OCI-LY3 (cell line): ENCODE measurements around the gene RTP2.

Source experiments
- H2AFZ ChIP-seq: fragments of 200-600, 300-600 bp; shearing (Covaris generic); 2 replicates; pipeline ENCODE4 v1.6.0; 2014; ENCODE audit warnings: antibody characterized with exemption, low read depth, low read length
- H3K27ac ChIP-seq: fragments of 200-600, 300-600 bp; sonication (generic); 2 replicates; pipeline ENCODE4 v1.5.1; 2014; ENCODE audit warnings: mild to moderate bottlenecking, low read length, moderate library complexity, mixed read lengths
- H3K27me3 ChIP-seq: fragments of 200-600, 300-600 bp; sonication (generic); 2 replicates; pipeline ENCODE4 v1.6.1; 2014; ENCODE audit warnings: low read depth, low read length, mixed read lengths
- H3K36me3 ChIP-seq: fragments of 200-600, 300-600 bp; sonication (generic); replicated peaks from 2 replicates; pipeline ENCODE3; 2014; ENCODE audit warnings: low read depth, low read length, mixed read lengths
- H3K4me1 ChIP-seq: fragments of 300-600, 200-600 bp; sonication (generic); 2 replicates; pipeline ENCODE4 v1.6.1; 2014; ENCODE audit warnings: low read length, mixed read lengths
- H3K4me2 ChIP-seq: fragments of 200-600, 300-600 bp; sonication (generic); 2 replicates; pipeline ENCODE4 v1.6.1; 2014; ENCODE audit warnings: low read length, mixed read lengths
- H3K4me3 ChIP-seq: fragments of 300-600, 200-600 bp; sonication (generic); 2 replicates; pipeline ENCODE4 v1.5.1; 2014; ENCODE audit warnings: antibody characterized with exemption, mild to moderate bottlenecking, low read length, moderate library complexity
- H3K79me2 ChIP-seq: fragments of 300-600, 200-600 bp; shearing (Covaris generic); 2 replicates; pipeline ENCODE4 v1.6.1; 2014; ENCODE audit warnings: mild to moderate bottlenecking, low read length, mixed read lengths
- H3K9ac ChIP-seq: fragments of 300-600, 200-600 bp; shearing (Covaris generic); 2 replicates; pipeline ENCODE4 v1.6.0; 2014; ENCODE audit warnings: mild to moderate bottlenecking, low read length, moderate library complexity
- H3K9me3 ChIP-seq: fragments of 200-600, 300-600 bp; shearing (Covaris generic); 2 replicates; pipeline ENCODE4 v1.6.1; 2014; ENCODE audit warnings: low read length, mixed read lengths; ENCODE audit not compliant: insufficient read depth
- H4K20me1 ChIP-seq: fragments of 200-600, 300-600 bp; sonication (generic); 2 replicates; pipeline ENCODE4 v1.6.1; 2016; ENCODE audit warnings: low read length, mixed read lengths; ENCODE audit not compliant: insufficient read depth
- CTCF ChIP-seq: fragments of 200-600, 300-600 bp; sonication (generic); IDR thresholded peaks from 2 replicates; pipeline ENCODE4 v1.5.1; 2014; ENCODE audit warnings: antibody characterized with exemption, low read length, low read depth
- EZH2phosphoT487 ChIP-seq: fragments of 200-600 bp; shearing (Covaris generic); IDR thresholded peaks from 2 replicates; pipeline ENCODE4 v1.6.1; 2018; ENCODE audit warnings: antibody characterized with exemption, mixed run types, low read depth

The RTP2 gene

GRCh38 chr3:187729598-187729997, 27.2 kb upstream of the RTP2 start:
- Histone ChIP-seq H3K79me2 (peaks cover 9% of the 10 kb centered on the region), H3K27ac (no peak overlapping the region), H3K27me3 (no peaks in the 10 kb centered on the region), H3K9me3 (no peaks in the 10 kb centered on the region), H3K4me2 (no peak overlapping the region), H3K4me1 (no peaks in the 10 kb centered on the region), H3K9ac (no peak overlapping the region), H2AFZ (no peak overlapping the region), H3K4me3 (no peak overlapping the region), H3K36me3 (peaks cover 96% of the 10 kb centered on the region), H4K20me1 (peaks cover 92% of the 10 kb centered on the region)
- TF ChIP-seq EZH2phosphoT487 (no peak), CTCF (no peak)

- peaks cover 4% of the 10 kb centered on the region; the same call in 1 of the 2 replicates for H3K79me2 ChIP-seq
- H3K4me2 ChIP-seq: no peak overlapping the region
- no peak overlapping the region for H2AFZ ChIP-seq
- H3K4me1 ChIP-seq: no peaks in the 10 kb centered on the region
- H3K9ac ChIP-seq: no peak overlapping the region
- peaks cover 96% of the 10 kb centered on the region for H3K36me3 ChIP-seq
- no peak overlapping the region for H3K27ac ChIP-seq
- peaks cover 92% of the 10 kb centered on the region for H4K20me1 ChIP-seq
- no peak for TF ChIP-seq EZH2phosphoT487
- TF ChIP-seq CTCF: no peak
- H3K27me3 ChIP-seq: no peaks in the 10 kb centered on the region
- no peak overlapping the region for H3K4me3 ChIP-seq
- no peaks in the 10 kb centered on the region for H3K9me3 ChIP-seq
These were observed 26.7 kb upstream of the RTP2 start for GRCh38 chr3:187728940-187729583.

GRCh38 chr3:187728248-187728647, 25.9 kb upstream of the RTP2 start:
- no peak overlapping the region for H3K4me3 ChIP-seq
- no peaks in the 10 kb centered on the region for H3K27me3 ChIP-seq
- peaks cover 1% of the 10 kb centered on the region; the same call in 1 of the 2 replicates for H3K79me2 ChIP-seq
- no peaks in the 10 kb centered on the region for H3K4me1 ChIP-seq
- H3K9me3 ChIP-seq: no peaks in the 10 kb centered on the region
- peaks cover 98% of the 10 kb centered on the region for H3K36me3 ChIP-seq
- no peak overlapping the region for H3K27ac ChIP-seq
- H3K4me2 ChIP-seq: no peak overlapping the region
- peaks cover 90% of the 10 kb centered on the region for H4K20me1 ChIP-seq
- no peak overlapping the region for H3K9ac ChIP-seq
- no peak overlapping the region for H2AFZ ChIP-seq
- TF ChIP-seq CTCF (no peak), EZH2phosphoT487 (no peak)

DNA sequence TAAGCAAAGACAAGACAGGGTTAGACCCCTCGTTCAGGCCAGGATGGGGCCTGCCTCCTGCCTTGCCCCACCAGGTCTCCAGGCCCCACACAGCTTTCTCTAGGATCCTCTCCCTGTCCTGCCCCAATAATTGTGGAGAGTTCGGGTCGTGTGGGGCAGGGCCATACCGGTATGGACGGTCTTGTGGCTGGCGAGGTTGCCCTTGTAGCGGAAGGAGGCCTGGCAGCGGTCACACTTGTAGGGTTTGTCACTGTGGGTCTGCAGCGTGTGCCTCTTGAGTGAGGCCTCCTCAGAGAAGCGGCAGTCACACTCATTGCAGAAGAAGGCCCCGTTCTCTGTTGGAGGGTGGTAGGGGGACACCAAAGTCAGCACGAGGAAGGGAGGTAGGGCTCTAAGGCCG, 24.2 kb upstream of the RTP2 start:
- Histone ChIP-seq H3K9ac (no peak overlapping the region), H3K4me3 (no peak overlapping the region), H3K4me1 (no peaks in the 10 kb centered on the region), H3K27me3 (no peaks in the 10 kb centered on the region), H3K27ac (no peak overlapping the region), H3K4me2 (no peak overlapping the region), H3K79me2 (no peaks in the 10 kb centered on the region), H3K36me3 (peaks cover 98% of the 10 kb centered on the region), H3K9me3 (no peaks in the 10 kb centered on the region), H4K20me1 (peaks cover 79% of the 10 kb centered on the region), H2AFZ (no peak overlapping the region)
- TF ChIP-seq EZH2phosphoT487: no peak
- no peak for TF ChIP-seq CTCF
